Thyroid gland (tissue), 4 donors: ENCODE results near the gene KCNQ1.

Experiments
- CTCF ChIP-seq, 6 experiments: fragments of 200-600 bp in 3 of 6; fragments of 450-650 bp in 3 of 6; sonication (generic) in 3 of 6; IDR thresholded peaks; one replicate each; pipeline ENCODE4 v1.5.1; 2016 to 2019; ENCODE audit warnings: antibody characterized with exemption in 6 of 6, mild to moderate bottlenecking in 2 of 6, inconsistent platforms in 1 of 6, moderate library complexity in 1 of 6
- POLR2A ChIP-seq, 2 donors: fragments of 450-650 bp; IDR thresholded peaks; one replicate each; pipeline ENCODE4 v1.6.1; 2017; ENCODE audit warnings: antibody characterized with exemption in 2 of 2, mild to moderate bottlenecking in 2 of 2, moderate library complexity in 1 of 2

DNA sequence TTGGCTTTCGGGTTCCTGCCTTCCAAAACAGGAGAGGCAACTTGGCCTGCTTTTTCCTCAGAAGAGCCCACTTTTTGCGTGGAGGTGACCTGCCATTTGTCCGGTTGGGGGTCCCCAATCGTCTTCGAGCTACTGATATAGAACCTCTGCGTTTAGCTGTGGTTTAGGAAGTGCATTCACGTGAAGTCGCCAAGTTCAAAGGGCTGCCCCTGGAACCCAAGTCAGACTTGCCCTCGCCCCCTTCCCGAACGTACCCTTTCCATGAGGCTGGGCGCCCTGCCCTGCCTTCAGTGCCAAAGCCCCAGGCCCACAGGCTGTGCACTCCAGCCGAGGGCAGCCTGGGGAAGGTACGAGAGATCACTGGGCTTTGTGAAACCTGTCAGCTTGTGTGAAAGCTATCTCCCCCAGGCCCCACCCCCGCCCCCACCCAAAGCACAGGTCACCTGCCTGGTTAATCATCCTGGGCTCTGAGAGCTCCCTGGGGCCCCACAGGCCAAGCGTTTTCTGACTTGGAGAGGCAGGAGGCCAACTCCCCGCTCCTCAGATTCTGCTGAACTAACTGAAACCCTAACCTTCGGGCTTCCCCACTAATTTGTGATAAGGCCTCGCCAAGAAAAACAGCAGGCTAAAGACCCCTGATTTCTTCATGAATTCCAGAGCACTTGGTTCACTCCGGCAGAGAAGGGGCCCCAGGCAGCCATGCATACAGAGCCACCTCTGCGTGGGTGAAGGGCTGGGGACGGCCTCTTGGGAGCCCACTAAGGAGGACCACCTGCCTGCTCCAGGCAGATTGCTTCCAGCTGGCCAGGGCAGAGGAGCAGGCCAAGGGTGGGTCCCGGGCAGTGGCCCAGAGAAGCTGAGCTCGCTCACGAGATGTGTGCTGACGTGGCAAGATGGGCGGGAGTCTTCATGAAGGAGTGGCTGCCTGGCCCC is 280.8 kb downstream of the KCNQ1 start:
- TF ChIP-seq CTCF (IDR thresholded peaks at IDR 0.05) (no peak), POLR2A (IDR thresholded peaks at IDR 0.05) (no peak)
